Calu3 (cell line): ENCODE data around the gene MARVELD1. TPM values are rescaled to one million over a fixed set of nuclear protein-coding genes. Genes with fewer than 3 reads are reported as not detected.
A peak's percentile ranks its signal among the peaks of the same experiment; 100 is the strongest.

Experiments
- BruUV-seq: library from RNA; stranded (reverse); fragments of 400-500 nt; replicated peaks from 2 replicates; lab custom pipeline; 2021; lab: Mats Ljungman, UMichigan
- CTCF ChIA-PET: fragments of 300-600 bp; sonication (Branson Sonifier 250); formaldehyde crosslinking; loops from one replicate; lab custom pipeline; 2022; ENCODE audit warnings: antibody characterized with exemption; lab: Charles Lee
- DNase-seq: peaks from one replicate; pipeline ENCODE4 v3.0.0; 2022
- H3K27ac Mint-ChIP-seq: one replicate; pipeline ENCODE4 v1.8.0; 2022; ENCODE audit warnings: mixed read lengths; ENCODE audit not compliant: unreplicated experiment
- H3K27me3 Mint-ChIP-seq: one replicate; pipeline ENCODE4 v1.8.0; 2022; ENCODE audit warnings: mixed read lengths; ENCODE audit not compliant: unreplicated experiment
- H3K36me3 Mint-ChIP-seq: one replicate; pipeline ENCODE4 v1.8.0; 2022; ENCODE audit warnings: mild to moderate bottlenecking, moderate library complexity, mixed read lengths; ENCODE audit not compliant: insufficient read depth, unreplicated experiment
- H3K4me1 Mint-ChIP-seq: one replicate; pipeline ENCODE4 v1.8.0; 2022; ENCODE audit warnings: mild to moderate bottlenecking, low read depth, mixed read lengths; ENCODE audit not compliant: unreplicated experiment
- H3K4me3 Mint-ChIP-seq: one replicate; pipeline ENCODE4 v1.8.0; 2022; ENCODE audit warnings: mild to moderate bottlenecking, low read depth, moderate library complexity, mixed read lengths; ENCODE audit not compliant: unreplicated experiment
- H3K9me3 Mint-ChIP-seq: one replicate; pipeline ENCODE4 v1.8.0; 2022; ENCODE audit warnings: low read depth, mixed read lengths; ENCODE audit not compliant: unreplicated experiment
- CTCF ChIP-seq: fragments of 200-600 bp; IDR thresholded peaks from one replicate; pipeline ENCODE4 v1.8.0; 2022; ENCODE audit warnings: antibody characterized with exemption; ENCODE audit not compliant: unreplicated experiment
- intact Hi-C: fragments of 100-400 bp; cut with micrococcal nuclease; formaldehyde crosslinking; loops from one replicate; pipeline ENCODE4 v1.10.0; 2022; ENCODE audit not compliant: unreplicated experiment
- total RNA-seq: library from RNA; stranded (reverse); gene quantifications from 2 replicates; pipeline ENCODE4 v1.2.3, GENCODE V29; 2022

Gene MARVELD1
- total RNA-seq, 1 experiment from 2014 or later, result 20.2 TPM

- BruUV-seq, result no TSS peak
- peaks cover 25% of the 10 kb centered on the region for H3K36me3 Mint-ChIP-seq
- H3K4me3 Mint-ChIP-seq, result no peak overlapping the region
- intact Hi-C loops, result no loop called here
- CTCF ChIA-PET, result interaction anchor here (0.7 kb wide), 2 partner anchors 32 to 57 kb away, joined by 4 to 6 read pairs; no protein-coding TSS in a partner anchor
- no peak for DNase-seq
- peaks cover 3% of the 10 kb centered on the region for H3K9me3 Mint-ChIP-seq
- H3K4me1 Mint-ChIP-seq, result peaks cover 11% of the 10 kb centered on the region
- no peak overlapping the region for H3K27ac Mint-ChIP-seq
- no peak for TF ChIP-seq CTCF
- no peaks in the 10 kb centered on the region for H3K27me3 Mint-ChIP-seq
These were observed 19.7 kb downstream of the MARVELD1 start for GRCh38 chr10:97733256-97733655.

- intact Hi-C loops, result no loop called here
- BruUV-seq, result no TSS peak
- no peak for TF ChIP-seq CTCF
- CTCF ChIA-PET, result interaction anchor here (0.6 to 0.7 kb wide), 3 partner anchors 31 to 57 kb away, joined by 3 to 6 read pairs (median 4); no protein-coding TSS in a partner anchor
- Mint-ChIP-seq H3K36me3 (peaks cover 25% of the 10 kb centered on the region), H3K27me3 (no peaks in the 10 kb centered on the region), H3K27ac (no peak overlapping the region), H3K9me3 (peaks cover 3% of the 10 kb centered on the region), H3K4me3 (no peak overlapping the region), H3K4me1 (peaks cover 12% of the 10 kb centered on the region)
- no peak for DNase-seq
These were observed 20.5 kb downstream of the MARVELD1 start for GRCh38 chr10:97734021-97734420.

GRCh38 chr10:97736403-97736901, 22.9 kb downstream of the MARVELD1 start:
- BruUV-seq, result no TSS peak
- CTCF ChIA-PET, result interaction anchor here (0.7 to 1.9 kb wide), 3 partner anchors 22 to 33 kb away, joined by 4 to 7 read pairs (median 5); no protein-coding TSS in a partner anchor
- no peak for TF ChIP-seq CTCF

GRCh38 chr10:97736902-97737769, 23.6 kb downstream of the MARVELD1 start, which contains the start of gene ZFYVE27:
ZFYVE27 (plus strand) TSS chr10:97737128; CDS start chr10:97738478, 1,350 bp downstream.
- CTCF ChIA-PET, result interaction anchor here (0.7 to 1.9 kb wide), 3 partner anchors 23 to 34 kb away, joined by 4 to 7 read pairs (median 5); no protein-coding TSS in a partner anchor
- TF ChIP-seq CTCF, result no peak
- peak; percentile 95 for DNase-seq
- Mint-ChIP-seq H3K4me1 (peaks cover 12% of the 10 kb centered on the region), H3K36me3 (peaks cover 43% of the 10 kb centered on the region), H3K4me3 (peak within 1 kb of the TSS; percentile 76), H3K27me3 (no peaks in the 10 kb centered on the region), H3K9me3 (peaks cover 3% of the 10 kb centered on the region), H3K27ac (peak within 1 kb of the TSS; percentile 96)
- intact Hi-C loops, result no loop called here
- BruUV-seq, result TSS peak; percentile 36

More at GRCh38 chr10:97736403-97736901, 22.9 kb downstream of the MARVELD1 start:
- peaks cover 41% of the 10 kb centered on the region for H3K36me3 Mint-ChIP-seq
- no peaks in the 10 kb centered on the region for H3K27me3 Mint-ChIP-seq
- H3K4me3 Mint-ChIP-seq, result peak overlapping the region; percentile 76
- peak overlapping the region; percentile 96 for H3K27ac Mint-ChIP-seq
- peaks cover 12% of the 10 kb centered on the region for H3K4me1 Mint-ChIP-seq
- DNase-seq, result no peak
- intact Hi-C loops, result no loop called here
- peaks cover 3% of the 10 kb centered on the region for H3K9me3 Mint-ChIP-seq
